NOMO-1 treated with dmso at 0.1 percent for 144 hours (cell line): Measurements from ENCODE around the gene SUSD3.
A peak's percentile ranks its signal among the peaks of the same experiment; 100 is the strongest.
"Not testable (repeated sequence)": the region's sequence is repeated elsewhere in the genome, so short reads cannot be mapped to it uniquely, and the experiment has no call there.

Source experiments
- DNase-seq: peaks from one replicate; lab custom pipeline; 2025; ENCODE audit not compliant: unreplicated experiment; lab: John Stamatoyannopoulos, UW

Gene SUSD3

GRCh38 chr9:93108291-93109041, 50.0 kb downstream of the SUSD3 start:
- no peak for DNase-seq

DNA sequence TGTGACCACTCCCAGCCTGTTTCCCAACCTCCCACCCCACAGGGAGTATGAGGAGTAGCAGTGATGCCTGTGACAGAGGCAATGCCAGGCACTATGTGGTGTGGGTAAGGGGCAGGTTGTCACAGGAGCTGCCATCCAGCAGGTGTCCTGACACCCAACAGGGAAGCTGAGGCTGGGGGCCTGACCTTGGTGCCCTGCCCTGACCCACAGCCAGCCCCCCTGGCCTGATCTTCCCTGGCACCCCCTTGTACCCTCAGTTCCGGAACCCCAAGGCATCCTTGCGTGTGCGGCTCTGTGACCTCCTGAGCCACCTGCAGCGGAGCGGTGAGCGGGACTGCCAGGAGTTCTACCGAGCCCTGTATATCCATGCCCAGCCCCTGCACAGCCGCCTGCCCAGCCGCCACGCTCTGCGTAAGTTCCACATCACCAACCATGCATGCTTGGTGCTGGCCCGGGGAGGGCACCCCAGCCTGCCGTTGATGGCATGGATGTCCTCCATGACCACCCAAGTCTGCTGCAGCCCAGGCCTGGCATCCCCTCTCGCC, 51.9 kb downstream of the SUSD3 start:
- DNase-seq: no peak

GRCh38 chr9:93111001-93111370, 52.5 kb downstream of the SUSD3 start:
- no peak for DNase-seq

GRCh38 chr9:93111371-93112115, 53.0 kb downstream of the SUSD3 start:
- peak; percentile 50 for DNase-seq

DNA sequence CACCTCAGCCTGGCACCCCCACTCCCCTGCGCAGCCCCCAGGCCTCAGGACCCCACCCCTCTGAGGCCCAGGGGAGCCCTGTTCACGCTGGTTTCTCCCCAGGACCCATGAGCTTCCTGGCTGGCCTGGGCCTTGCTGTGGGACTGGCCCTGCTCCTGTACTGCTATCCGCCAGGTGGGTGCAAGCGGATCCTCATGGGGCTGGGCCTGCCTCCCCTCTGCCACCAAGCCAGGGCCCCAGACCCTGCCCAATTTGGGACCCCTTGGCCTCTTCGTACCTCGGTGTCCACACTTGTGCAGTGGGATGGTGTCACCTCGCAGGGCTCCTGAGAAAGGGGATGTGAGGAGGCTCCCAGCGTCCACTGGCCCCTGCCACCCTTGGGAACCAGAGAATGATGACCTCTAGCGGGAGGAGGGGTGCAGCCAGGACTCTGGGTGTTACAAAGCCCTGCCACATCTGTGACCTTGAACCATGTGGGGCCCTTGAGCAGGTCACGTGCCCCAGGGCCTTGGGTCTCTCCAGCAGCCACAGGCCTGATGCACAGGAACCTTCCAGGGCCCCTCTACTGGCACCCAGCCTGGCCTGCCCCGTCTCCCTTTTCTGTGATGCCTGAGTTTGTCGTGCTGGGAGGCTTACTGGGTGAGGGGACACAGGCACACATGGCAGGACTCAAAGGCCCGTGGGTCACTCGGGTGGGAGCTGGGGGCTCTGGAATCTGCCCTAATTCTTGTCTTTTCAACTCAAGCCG, 53.8 kb downstream of the SUSD3 start:
- no peak for DNase-seq

DNA sequence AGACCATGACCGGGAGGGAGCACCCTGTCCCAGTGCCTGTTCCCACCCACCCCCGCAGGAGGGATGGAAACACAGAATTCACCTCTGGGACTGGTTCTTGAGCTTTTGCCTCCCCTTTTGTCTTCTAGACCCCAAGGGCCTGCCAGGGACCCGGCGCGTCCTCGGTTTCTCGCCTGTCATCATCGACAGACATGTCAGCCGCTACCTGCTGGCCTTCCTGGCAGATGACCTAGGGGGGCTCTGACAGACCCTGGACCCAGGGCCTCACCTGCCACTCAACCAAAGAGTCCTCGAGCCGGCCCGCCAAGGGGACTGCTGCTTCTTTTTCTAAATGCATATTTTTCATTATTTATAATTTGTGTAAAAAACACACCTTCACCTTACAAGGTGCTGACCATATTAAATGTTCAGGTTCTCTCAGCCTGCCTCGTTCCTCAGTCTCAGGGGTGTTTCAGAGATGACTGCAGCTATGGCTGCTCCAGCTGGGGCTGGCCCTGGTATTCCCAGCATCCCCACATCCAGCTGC, 54.4 kb downstream of the SUSD3 start:
- no peak for DNase-seq

DNA sequence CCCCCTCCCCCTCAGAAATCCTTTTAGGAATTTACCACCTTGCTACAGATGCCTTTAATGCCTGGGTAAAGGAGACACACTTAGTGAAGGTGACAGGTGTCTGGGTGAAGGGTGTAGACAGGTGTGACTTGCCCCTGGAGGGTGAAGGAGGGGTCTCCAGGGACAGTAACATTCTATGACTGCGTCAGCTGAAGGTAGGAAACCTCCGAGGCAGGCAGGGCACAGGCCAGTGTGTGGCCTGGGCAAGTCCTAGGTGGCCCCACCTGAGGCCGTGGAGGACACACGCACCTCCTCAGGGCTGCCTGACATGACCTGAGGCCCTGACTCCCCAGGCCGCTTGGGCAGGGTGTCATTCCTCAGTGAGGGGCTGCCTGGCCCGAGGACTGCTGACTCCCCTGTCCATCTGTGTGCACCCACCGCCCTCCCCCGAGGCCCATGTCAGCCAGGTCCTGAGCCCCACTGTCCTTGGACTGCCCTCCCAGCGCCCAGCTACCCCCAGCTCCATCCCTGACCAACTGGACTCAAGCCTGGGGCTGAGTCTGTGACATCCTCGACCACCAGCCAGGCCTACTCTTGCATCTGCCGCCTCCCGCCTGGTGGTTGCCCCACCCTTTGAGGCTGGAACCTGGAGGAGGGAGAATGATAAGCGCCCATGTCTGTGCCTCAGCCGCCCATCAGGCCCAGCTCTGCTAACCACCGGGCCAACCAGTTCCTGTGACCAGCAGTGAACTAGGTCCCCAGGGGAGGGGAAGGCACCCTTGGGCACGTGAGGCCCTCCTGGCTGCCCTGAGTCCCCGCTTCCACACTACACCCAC, 55.9 kb downstream of the SUSD3 start:
- no peak for DNase-seq

DNA sequence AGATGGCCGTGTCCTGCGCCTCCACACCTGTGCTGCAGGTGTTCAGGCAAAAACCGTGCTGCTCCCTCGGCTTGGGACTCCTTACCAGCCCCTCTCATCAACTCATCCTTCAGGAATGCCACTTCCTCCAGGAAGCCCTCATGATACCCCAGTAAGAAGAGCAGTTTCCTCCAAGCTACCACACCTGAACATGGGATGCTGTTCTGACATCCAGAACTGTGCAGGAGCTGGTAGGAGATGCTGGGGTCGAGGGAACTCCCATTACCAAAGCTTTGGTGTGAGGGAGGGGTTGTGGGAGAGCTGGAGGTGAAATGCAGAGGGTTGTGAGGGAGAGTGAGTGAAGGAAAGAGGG, 56.5 kb downstream of the SUSD3 start:
- no peak for DNase-seq

DNA sequence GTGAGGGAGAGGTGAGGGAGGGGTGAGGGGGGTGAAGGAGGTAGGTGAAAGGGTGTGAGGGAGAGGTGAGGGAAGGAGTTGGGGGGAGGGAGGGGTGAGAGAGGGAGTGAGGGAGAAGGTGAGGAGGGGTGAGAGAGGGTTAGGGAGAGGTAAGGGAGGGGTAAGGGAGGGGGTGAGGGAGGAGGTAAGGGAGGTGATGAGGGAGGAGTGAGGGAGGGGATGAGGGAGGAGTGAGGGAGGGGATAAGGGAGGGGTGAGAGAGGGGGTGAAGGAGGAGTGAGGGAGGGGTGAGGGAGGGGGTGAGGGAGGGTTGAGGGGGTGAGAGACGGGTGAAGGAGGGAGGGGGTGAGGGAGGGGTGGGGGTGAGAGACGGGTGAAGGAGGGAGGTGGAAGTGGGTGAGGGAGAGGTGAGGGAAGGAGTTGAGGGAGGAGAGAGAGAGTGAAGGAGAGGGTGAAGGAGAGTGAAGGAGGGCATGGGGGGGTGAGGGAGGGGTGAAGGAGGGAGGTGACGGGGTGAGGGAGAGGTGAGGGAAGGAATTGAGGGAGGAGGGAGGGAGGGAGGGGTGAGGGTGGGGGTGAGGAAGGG, 57.1 kb downstream of the SUSD3 start:
- DNase-seq: peak; percentile 67

DNA sequence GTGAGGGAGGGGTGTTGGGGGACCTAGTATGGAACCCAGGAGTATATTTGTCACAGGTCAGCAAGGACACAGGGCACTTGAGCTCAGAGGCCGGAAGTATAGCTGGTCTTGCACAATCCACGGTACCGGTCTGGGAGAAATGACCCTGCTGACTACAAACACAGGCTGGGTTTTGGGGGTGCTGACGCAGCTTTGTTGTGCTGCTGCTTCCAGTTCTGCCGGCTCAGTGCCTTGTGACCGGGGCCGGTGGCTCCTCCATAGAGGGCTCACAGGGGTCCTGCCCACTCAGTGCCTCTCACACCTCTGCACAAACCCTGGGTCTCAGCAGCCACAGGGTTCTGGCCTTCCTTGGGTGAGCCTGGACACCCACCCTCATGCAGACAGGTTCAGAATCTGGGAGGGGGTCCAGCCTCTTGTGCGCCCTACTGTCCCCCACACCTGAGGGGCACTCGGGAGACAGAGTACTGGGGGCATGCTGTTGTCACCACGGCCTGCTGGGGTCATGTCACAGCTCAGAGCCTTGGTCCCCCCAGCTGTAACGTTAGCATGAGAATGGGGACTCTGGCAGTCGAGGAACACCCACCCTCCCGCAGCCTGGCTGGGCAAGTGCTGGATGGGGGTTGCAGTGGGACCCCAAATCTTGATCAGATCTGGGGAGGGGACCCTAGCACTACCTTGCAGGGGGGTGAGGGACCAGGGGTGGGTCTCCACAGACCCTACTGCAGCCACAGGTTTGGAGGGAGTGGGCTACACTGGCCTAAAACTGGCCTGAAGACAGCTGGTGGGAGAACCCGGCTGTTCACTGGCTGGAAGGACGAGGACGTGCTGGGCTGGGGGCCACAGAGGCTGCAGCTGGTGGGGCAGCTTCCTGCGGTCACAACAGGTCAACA, 57.8 kb downstream of the SUSD3 start:
- peak; percentile 67 for DNase-seq

DNA sequence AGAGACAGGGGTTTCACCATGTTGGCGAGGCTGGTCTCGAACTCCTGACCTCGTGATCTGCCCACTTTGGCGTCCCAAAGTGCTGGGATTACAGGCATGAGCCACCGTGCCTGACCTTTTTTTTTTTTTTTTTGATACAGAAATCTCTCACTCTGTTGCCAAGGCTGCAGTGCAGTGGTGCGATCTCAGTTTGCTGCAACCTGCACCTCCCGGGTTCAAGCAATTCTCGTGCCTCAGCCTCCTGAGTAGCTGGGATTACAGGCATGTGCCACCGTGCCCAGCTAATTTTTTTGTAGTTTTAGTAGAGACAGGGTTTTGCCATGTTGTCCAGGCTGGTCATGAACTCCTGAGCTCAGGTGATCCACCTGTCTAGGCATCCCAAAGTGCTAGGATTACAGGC, 59.0 kb downstream of the SUSD3 start:
- DNase-seq: not testable (repeated sequence)

- DNase-seq: no peak
Observed at GRCh38 chr9:93117924-93118862, 59.7 kb downstream of the SUSD3 start.

- no peak for DNase-seq
Observed at GRCh38 chr9:93118863-93119702, 60.6 kb downstream of the SUSD3 start.

DNA sequence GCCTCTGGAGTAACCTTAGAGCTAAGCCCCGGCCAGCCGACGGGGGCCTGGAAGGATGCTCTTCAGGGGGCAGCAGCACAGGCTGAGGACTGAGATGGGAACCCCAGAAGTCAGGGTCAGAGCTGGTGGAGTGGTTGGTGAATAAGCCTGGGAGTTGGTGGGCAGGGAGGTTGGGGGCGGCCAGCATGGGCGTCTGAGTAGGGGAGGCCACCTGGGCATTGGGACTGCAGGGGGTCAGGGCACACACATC, 61.1 kb downstream of the SUSD3 start:
- DNase-seq: no peak

GRCh38 chr9:93119953-93120845, 61.7 kb downstream of the SUSD3 start:
- DNase-seq: peak; percentile 97

DNA sequence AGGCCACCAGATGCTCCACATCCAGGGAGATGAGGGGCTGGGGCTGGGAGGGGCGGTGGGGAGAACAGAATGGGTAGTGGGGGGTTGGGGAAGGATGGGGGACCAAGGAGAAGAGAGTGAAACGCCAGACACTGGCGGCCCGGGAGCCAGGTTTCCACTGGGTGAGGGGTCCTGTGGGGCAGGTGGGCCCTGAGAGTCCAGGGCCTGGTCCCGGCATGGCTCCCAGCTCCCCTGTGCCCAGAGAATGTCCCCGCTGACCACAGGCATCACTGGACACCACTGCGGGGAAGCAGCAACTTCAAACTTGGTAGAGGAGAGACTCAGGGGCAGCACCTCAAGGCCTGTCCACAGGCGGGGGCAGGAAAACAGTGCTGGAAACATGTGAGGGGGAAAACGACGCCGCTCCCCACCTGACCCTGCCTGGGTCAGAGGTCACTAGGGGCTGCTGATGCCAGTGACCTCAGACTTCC, 62.4 kb downstream of the SUSD3 start:
- no peak for DNase-seq
